ENCODE measurements around the gene ASB13. TPM values are rescaled to one million over a fixed set of nuclear protein-coding genes. Genes with fewer than 3 reads are reported as not detected.

The ASB13 gene
- total and polyA plus RNA-seq, 2 of the 13 experiments (the other 11 are each of a cell fraction or from before 2014, with no cell fraction given), result 9.3 to 15.4 TPM

DNA sequence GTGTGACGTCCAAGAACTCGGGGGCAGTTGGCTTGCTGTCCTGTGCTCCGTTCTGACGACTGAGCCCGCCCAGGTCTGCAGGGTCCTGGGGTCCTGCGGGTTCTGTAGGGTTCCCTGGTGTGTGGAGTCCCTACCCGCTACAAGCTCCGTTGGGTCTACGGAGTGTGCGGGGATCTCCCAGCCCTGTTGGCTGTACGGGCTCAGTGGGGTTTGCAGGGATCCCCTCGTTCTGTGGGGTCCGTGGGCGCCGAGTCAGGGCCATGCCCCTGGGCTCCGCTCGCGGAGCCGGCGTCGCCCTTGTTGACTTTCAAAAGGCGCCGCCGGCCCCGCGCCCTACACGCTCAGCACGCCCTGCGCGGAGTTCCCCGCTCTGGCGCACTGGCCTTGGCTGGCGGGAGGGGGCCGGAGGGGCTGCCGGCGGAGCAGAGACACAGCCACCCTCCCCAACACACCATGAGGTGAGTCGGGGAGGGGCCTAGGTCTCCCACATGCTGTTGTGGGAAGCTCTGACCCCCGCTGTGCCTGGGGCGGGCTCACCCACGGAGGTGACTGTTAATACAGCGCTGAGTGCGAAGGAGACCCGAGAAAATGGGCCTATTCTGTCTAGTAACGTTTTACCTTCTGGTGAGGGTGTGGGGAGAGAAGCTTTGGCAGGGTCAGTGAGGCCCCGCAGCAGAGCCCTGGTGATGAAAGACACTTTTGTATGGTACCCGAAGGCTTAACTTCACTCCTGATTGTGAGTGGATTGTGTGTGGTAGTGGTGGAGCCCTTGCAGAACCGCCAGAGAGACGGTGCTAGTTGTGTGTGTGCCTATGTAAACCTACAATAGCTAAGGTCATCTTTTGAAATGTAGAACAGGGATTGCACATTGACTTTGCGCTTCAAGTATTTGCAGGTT lies 26.3 kb upstream of the ASB13 start (continued):
- TF ChIP-seq ZNF33A (CRISPR knock-in tag; IDR thresholded peaks at IDR 0.05; ENCODE audit: borderline replicate concordance) (no peak), ZNF256 (CRISPR knock-in tag; conservative IDR thresholded peaks at IDR 0.05) (no peak), KDM5B (CRISPR knock-in tag; IDR thresholded peaks at IDR 0.05; ENCODE audit: borderline replicate concordance) (peak; percentile 86; the same call in 1 of the 2 replicates), MEIS1 (CRISPR knock-in tag; IDR thresholded peaks at IDR 0.05; ENCODE audit: borderline replicate concordance) (no peak), ZNF839 (CRISPR knock-in tag; IDR thresholded peaks at IDR 0.05; ENCODE audit: borderline replicate concordance) (peak; percentile 71; the same call in 1 of the 2 replicates), MED8 (CRISPR knock-in tag; IDR thresholded peaks at IDR 0.05; ENCODE audit: insufficient replicate concordance) (no peak), MIER2 (CRISPR knock-in tag; IDR thresholded peaks at IDR 0.05) (peak; percentile 67), ZNF160 (CRISPR knock-in tag; IDR thresholded peaks at IDR 0.05) (0 out of 2 replicates have a peak, but pooled peaks have one; percentile 48), SOX13 (IDR thresholded peaks at IDR 0.05) (0 out of 2 replicates have a peak, but pooled peaks have one; percentile 42), SOX13 (CRISPR knock-in tag; conservative IDR thresholded peaks at IDR 0.05 in 1 of 2, IDR thresholded peaks at IDR 0.05 in 1 of 2) (peak in 1 of 2 experiments; percentile 70; a peak in 2 of 4 replicates), SRY (CRISPR knock-in tag; IDR thresholded peaks at IDR 0.05) (no peak), NFE2L2 (IDR thresholded peaks at IDR 0.05; ENCODE audit: low read length) (no peak), RAD21 (CRISPR knock-in tag; IDR thresholded peaks at IDR 0.05) (peak; percentile 34; the same call in 1 of the 2 replicates), SRF (IDR thresholded peaks at IDR 0.05; ENCODE audit: low read depth, low read length) (no peak), KMT2A (CRISPR knock-in tag; IDR thresholded peaks at IDR 0.05) (peak; percentile 99), ZNF768 (CRISPR knock-in tag; IDR thresholded peaks at IDR 0.05) (peak; percentile 73; the same call in 1 of the 2 replicates), ZNF468 (CRISPR knock-in tag; IDR thresholded peaks at IDR 0.05) (peak; percentile 85), ADNP (CRISPR knock-in tag; IDR thresholded peaks at IDR 0.05) (no peak)
- TF ChIP-seq, protein P1, sequence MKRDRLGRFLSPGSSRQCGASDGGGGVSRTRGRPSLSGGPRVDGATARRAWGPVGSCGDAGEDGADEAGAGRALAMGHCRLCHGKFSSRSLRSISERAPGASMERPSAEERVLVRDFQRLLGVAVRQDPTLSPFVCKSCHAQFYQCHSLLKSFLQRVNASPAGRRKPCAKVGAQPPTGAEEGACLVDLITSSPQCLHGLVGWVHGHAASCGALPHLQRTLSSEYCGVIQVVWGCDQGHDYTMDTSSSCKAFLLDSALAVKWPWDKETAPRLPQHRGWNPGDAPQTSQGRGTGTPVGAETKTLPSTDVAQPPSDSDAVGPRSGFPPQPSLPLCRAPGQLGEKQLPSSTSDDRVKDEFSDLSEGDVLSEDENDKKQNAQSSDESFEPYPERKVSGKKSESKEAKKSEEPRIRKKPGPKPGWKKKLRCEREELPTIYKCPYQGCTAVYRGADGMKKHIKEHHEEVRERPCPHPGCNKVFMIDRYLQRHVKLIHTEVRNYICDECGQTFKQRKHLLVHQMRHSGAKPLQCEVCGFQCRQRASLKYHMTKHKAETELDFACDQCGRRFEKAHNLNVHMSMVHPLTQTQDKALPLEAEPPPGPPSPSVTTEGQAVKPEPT (CRISPR knock-in tag; IDR thresholded peaks at IDR 0.05; ENCODE audit: low read depth), result no peak
- TF ChIP-seq, protein P2, sequence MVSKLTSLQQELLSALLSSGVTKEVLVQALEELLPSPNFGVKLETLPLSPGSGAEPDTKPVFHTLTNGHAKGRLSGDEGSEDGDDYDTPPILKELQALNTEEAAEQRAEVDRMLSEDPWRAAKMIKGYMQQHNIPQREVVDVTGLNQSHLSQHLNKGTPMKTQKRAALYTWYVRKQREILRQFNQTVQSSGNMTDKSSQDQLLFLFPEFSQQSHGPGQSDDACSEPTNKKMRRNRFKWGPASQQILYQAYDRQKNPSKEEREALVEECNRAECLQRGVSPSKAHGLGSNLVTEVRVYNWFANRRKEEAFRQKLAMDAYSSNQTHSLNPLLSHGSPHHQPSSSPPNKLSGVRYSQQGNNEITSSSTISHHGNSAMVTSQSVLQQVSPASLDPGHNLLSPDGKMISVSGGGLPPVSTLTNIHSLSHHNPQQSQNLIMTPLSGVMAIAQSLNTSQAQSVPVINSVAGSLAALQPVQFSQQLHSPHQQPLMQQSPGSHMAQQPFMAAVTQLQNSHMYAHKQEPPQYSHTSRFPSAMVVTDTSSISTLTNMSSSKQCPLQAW (CRISPR knock-in tag; IDR thresholded peaks at IDR 0.05), result peak; percentile 80
- TF ChIP-seq, protein P3, sequence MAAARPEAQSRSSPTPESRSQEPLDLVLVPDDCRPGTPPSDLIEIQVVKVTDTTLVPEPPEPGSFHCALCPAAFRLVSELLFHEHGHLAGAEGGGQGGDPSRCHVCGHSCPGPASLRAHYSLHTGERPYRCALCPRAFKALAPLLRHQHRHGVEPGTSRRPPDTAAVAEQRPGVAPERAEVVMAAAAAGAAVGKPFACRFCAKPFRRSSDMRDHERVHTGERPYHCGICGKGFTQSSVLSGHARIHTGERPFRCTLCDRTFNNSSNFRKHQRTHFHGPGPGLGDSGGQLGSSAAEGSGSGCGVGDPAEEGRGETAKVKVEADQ (CRISPR knock-in tag; IDR thresholded peaks at IDR 0.05; ENCODE audit: borderline replicate concordance), result no peak; the same call in 1 of the 2 replicates
- TF ChIP-seq, protein P4, sequence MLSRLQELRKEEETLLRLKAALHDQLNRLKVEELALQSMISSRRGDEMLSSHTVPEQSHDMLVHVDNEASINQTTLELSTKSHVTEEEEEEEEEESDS (CRISPR knock-in tag; IDR thresholded peaks at IDR 0.05; ENCODE audit: borderline replicate concordance), result no peak
- TF ChIP-seq, protein P5, sequence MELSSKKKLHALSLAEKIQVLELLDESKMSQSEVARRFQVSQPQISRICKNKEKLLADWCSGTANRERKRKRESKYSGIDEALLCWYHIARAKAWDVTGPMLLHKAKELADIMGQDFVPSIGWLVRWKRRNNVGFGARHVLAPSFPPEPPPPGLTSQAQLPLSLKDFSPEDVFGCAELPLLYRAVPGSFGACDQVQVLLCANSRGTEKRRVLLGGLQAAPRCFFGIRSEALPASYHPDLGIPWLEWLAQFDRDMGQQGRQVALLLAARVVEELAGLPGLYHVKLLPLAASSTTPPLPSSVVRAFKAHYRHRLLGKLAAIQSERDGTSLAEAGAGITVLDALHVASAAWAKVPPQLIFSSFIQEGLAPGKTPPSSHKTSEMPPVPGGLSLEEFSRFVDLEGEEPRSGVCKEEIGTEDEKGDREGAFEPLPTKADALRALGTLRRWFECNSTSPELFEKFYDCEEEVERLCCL (CRISPR knock-in tag; IDR thresholded peaks at IDR 0.05; ENCODE audit: borderline replicate concordance), result no peak
